GM19043 (cell line): ENCODE results near the gene TMTC4.

Experiments used
- ATAC-seq: cut with Tn5 transposase; IDR thresholded peaks from one replicate; pipeline ENCODE4 v1.9.1; 2021; ENCODE audit warnings: low read depth; ENCODE audit not compliant: unreplicated experiment

The TMTC4 gene

GRCh38 chr13:100668408-100668807 is 6.2 kb downstream of the TMTC4 start:
- ATAC-seq: no peak

DNA sequence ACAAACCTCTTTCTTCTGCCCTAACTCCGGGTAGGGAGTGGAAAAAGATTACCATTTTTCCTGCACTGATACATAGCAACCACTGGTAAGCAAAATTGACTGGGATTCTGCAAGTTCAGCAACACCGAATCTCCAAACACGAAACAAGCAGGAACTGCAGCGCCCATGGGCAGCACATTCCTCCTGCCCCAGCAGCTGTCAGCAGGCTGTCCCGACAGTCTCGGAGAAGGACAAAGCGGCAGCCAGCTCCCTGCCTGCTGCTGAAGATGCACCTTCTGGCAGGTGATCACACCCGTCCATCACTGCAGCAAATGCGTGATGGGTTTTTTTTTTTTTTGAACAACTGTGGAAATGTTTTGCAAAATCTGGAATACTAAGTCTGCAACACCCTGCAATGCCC is 6.7 kb downstream of the TMTC4 start:
- no peak for ATAC-seq

DNA sequence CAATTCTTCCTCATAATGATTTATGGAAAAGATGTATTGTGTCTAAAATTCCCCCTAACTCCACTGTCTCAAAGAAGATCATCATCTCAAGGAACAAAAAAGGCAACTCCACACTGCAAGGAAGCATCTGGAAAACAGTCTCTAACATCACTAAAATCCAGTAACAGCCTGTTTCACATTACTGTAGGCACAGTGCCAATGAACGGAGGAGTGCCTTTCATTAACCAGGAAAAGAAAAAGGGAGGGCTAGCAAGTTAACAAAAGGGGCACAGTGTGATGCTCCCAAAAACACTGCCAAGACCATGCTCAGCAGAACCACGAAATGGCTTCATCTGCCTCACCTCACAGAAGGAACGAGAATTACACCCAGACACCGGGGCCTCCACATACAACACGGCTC is 8.5 kb downstream of the TMTC4 start:
- ATAC-seq: no peak

GRCh38 chr13:100665403-100665802 is 9.2 kb downstream of the TMTC4 start:
- no peak for ATAC-seq

GRCh38 chr13:100664171-100664900 is 10.3 kb downstream of the TMTC4 start:
- no peak for ATAC-seq

DNA sequence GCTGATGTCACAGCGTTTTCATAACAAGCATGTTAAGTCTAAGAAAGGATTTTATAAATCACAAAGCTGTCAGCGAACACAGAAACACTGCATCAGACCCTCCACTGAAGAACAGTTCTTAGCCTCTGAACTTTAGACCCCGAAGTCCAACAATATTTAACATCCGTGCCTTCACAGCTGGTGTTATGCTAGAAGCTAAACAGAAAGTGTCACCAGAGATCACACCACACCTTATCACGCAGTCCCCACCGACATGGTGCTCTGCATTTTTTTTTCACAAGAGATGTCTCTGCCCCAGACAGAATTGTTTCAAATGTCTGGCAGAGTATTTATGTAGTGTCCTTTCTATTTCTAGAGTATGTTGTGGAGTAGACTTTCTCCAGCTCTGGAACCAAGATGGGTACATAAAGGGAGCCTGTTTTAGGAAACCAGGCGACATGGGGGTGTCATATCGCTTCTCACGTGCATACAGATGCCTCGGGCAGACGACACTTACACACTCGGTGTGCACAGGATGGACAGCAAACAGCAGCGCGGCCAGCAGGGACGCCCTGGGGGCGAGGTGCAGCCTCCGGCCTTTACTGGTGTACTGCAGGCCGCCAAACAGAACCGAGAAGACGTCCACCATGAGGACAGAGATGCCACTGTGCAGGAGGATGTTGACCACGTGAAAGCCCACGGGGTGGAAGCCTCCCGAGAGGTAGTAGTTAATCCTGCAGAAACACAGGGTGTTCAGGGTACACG is 12.0 kb downstream of the TMTC4 start:
- no peak for ATAC-seq

DNA sequence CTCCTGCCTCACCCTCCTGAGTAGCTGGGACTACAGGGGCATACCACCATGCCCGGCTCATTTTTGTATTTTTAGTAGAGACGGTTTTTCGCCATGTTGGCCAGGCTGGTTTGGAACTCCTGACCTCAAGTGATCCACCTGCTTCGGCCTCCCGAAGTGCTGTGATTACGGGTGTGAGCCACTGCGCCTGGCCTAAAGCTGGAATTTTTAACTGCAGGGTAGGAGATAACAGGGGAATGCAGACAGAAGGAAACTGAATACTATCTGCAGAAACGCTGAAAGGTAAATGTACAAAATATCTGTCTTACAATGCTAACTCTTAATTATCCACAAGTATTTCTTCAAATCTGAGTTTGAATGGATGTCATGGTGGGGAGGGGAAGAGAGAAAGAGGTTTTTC is 13.8 kb downstream of the TMTC4 start:
- ATAC-seq: no peak

- ATAC-seq: no peak
Observed at GRCh38 chr13:100659578-100659977, 15.0 kb downstream of the TMTC4 start.

DNA sequence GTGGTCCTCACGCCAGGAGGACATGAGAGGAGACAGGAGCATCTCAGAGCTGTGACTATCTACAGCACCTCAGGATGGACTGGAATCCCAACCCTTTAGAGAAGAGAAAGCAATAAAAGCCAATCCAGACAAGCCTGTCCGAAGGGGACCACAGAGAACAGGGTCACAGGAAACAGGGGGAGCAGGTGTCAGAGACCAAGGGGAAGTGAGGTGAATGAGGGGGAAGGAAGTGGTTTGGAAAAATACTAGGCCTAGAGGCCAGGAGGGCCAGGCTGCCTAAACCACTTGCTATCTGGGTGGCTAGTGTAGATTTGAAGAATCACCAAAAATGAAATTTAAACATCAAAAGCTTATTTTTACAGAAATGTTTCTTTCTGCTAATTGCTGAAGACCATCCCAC is 16.2 kb downstream of the TMTC4 start:
- peak; percentile 80 for ATAC-seq

DNA sequence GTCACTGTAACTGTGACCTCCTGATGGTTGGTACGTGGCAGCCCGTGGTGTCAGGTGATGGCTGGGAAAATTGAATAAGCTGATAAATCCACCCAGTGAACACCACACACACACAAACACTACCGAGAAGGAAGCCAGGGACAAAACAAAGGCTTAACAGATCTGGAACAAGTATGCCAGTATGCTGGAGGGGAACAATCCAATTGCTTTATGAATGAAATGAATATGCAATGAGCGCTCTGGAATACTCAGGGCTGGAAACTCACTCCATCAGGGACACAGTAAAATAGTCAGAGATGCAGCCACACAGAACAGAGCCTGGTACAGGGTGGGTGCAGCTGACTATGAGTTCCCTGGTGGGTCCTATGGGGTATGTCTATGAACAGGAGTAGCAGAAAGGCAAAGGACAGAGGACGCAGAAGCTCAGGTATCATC is 16.7 kb downstream of the TMTC4 start:
- ATAC-seq: no peak

DNA sequence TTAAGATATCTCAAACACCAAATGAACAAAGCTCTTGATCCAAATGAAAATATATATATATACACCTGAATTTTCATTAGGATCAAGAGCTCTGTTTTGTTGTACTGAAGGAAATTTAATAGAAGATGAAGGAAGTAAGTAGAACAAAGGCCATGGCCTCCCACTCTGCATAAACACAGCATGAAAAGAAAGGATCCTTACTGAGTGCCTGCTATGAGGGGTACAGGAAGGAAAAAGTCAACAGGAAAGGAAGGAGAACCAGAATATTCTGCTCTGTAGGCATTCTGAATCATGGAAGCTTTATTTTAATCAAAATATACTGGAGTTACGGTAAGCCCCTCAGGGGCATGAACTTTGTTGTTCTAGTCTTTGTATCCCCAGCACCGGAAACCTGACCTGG is 22.1 kb downstream of the TMTC4 start:
- no peak for ATAC-seq

DNA sequence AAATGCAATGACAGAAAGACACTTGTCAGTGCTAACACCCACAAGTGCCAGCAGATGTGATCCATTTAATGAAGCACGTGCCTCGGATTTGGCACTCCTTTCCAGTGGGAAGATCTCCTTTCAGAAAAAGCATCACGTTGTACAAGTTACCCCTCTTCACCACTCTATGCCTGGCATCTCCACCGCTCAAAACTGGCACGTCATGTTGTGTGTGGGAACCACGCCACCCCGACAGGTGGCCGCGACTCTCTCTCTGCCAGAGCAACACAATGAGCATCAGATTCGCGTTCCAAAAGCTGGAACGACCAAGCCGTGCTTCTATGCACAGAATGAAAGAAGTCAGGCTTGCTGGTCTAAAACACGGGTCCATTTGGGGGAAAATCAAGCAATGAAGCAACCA is 24.3 kb downstream of the TMTC4 start:
- ATAC-seq: no peak

DNA sequence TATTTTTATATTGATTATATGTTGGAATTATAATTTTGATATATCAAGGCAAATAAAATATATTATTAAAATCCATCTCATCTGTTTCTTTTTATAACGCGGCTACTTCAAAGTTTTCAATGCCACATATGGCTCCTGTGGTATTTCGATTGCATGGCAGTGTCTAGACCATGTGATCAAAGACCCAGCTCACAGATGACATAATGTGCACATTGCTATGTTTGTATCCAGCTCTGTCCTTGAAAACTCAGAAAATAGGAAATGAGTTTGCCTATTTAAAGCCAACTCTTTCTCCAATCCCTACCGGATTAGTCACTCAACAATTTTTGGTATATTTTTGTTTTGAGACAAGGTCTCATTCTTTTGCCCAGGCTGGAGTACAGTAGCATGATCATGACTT is 26.2 kb downstream of the TMTC4 start:
- no peak for ATAC-seq

DNA sequence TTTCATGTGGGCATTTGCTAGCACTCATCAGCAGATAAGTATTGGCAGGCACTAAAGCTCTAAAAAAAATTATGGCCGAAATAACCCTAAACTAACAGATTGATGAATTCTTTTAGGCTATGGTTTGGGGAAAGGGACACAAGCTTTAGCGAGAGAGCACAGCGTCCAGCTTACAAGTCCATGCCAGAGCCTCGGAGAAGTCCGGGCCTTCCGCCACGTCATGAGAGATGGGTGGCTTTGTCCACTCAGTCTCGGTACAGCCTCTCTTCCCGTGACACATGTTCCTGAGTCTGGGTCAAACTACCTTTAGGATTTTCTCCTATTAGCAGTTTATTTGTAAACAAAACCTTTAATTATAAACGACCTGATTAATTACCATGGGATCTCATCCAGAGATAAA is 27.7 kb downstream of the TMTC4 start:
- ATAC-seq: no peak

DNA sequence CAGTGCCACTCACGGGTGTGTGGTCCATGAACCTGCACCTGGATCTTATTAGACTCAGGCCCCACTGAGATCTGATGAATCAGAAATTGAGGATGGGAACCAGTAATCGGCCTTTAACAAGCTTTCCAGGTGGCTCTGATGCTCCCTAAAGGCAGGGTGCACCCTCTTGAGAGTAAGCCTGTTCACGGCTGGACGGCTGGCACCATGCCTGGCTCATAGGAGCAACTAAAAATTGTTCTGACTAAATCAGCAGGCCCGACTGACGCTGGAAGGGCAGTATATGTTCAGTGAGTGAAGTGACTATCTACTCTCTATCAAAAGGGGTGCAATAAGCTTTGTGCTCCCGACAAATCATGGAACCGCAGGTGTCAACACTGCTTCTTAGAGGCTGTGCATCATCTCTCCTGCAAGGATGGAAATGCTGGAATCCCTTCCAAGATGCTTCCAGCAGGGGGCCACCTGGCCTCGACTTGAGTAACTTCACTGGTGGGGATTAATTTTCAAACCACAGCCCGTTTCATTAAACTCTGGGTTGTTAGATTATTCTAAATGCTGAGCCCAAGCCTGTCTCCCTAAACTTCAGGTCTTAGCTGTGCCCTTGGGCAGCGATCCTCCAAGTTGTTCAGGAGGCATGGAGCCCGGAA is 28.4 kb downstream of the TMTC4 start:
- ATAC-seq: no peak

GRCh38 chr13:100645382-100645781 is 29.2 kb downstream of the TMTC4 start:
- no peak for ATAC-seq

DNA sequence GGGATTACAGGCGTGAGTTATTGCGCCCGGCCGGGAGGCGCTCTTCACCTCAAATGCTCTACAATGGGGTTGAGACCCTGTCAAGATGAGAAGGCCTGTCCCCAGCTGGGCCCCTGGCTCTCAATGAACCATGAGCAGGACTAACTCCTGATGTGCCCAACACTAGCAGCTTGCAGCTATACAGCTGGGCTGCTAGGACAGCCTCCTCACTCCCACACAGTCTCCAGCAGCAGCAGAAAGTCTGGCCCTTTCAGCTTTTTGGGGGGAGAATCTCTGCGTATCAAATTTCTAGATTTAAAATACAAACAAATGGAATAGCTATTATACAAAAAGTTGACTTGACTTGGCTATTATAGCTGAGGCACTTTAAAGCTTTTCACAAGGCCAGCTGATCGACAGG is 30.2 kb downstream of the TMTC4 start:
- ATAC-seq: no peak

DNA sequence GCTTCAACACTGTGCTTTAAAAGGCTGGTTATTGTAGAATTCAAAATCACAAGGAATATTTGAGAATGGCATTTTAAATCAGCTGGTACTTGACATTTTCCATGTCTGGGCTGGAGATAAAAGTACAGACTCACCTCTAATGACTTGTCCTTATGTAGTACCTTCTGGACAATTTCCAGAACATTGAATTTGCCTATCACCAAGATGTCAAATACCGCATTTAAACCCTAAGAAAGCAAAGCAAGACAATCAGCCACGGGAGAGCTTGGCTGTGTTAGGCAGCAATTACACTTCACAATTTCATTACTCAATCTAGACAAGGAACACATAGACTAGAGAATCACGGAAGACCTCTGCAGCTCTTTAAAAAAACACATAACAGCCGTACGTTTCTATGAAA is 36.8 kb downstream of the TMTC4 start:
- ATAC-seq: no peak

DNA sequence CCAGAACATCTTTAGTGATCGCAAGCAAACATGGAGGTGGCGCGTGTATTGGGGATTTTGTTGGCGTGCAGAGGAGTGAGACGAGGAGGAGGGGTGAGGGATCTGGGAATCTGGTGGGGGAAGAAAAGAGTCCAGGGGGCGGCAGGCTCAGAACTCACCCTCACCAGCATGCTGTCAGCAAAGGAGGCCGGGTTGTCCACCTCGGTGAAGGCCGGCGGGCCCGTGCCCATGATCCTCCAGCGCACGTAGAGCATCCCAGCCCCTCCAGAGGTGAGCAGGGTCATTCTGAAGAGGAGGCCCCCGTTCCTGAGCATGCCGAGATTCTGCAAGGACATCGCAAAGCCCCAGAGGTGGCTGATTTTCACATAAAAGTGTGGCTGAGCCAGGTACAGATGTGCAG is 37.2 kb downstream of the TMTC4 start:
- ATAC-seq: no peak

GRCh38 chr13:100636441-100636840 is 38.2 kb downstream of the TMTC4 start:
- no peak for ATAC-seq

- ATAC-seq: no peak
Observed at GRCh38 chr13:100636004-100636403, 38.6 kb downstream of the TMTC4 start.

DNA sequence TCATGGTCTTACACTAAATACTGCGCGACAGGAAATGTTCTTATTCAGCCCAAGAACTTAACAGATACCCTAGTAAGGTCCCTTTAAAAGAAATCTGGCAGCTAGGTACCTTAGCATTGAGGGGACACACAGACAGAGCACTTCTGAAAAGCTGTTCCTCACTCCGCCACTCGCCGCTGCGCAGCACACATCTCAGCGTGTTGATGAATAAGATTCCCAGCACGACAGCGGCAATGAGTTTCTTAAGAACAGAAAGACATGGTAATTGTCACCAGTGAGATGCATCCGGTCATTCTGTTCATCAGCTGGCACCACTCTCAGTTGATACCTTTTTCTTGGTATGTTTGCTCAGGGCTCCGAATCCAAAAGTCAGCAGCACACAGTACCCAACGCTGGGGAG is 39.9 kb downstream of the TMTC4 start:
- ATAC-seq: no peak
